A673 (cell line): ENCODE data around the gene TBKBP1. TPM values are rescaled to one million over a fixed set of nuclear protein-coding genes. Genes with fewer than 3 reads are reported as not detected.

Source experiments
- BruUV-seq: library from RNA; stranded (reverse); fragments of 400-500 nt; replicated peaks from 2 replicates; lab custom pipeline; 2021; lab: Mats Ljungman, UMichigan
- CTCF ChIA-PET: fragments of 300-600 bp; sonication (Branson Sonifier 250); formaldehyde crosslinking; loops from one replicate; lab custom pipeline; 2022; ENCODE audit warnings: antibody characterized with exemption; lab: Charles Lee
- POLR2A ChIA-PET: fragments of 300-600 bp; sonication (Branson Sonifier 250); formaldehyde crosslinking; loops from one replicate; lab custom pipeline; 2022; ENCODE audit warnings: antibody characterized with exemption; ENCODE audit not compliant: low non-redundant PET; lab: Charles Lee
- DNase-seq: peaks from one replicate; pipeline ENCODE4 v3.0.0-alpha.2; 2015; ENCODE audit warnings: low spot score
- H3K27ac ChIP-seq: fragments of 200-600 bp; sonication (generic); 2 replicates; pipeline ENCODE4 v1.5.1; 2016; ENCODE audit warnings: mixed run types, low read depth, mild to moderate bottlenecking, mixed read lengths, antibody characterized with exemption, low read length; ENCODE audit not compliant: poor library complexity, severe bottlenecking
- H3K27me3 ChIP-seq: fragments of 200-600 bp; sonication (generic); replicated peaks from 2 replicates; pipeline ENCODE4 v1.6.1; 2017; ENCODE audit warnings: mixed run types, low read depth, mild to moderate bottlenecking, mixed read lengths, antibody characterized with exemption, low read length; ENCODE audit not compliant: insufficient read depth, poor library complexity
- H3K36me3 ChIP-seq: fragments of 200-600 bp; sonication (generic); 2 replicates; pipeline ENCODE4 v1.6.1; 2016; ENCODE audit warnings: mixed run types, mild to moderate bottlenecking, mixed read lengths, antibody characterized with exemption, low read length; ENCODE audit not compliant: insufficient read depth, poor library complexity, severe bottlenecking
- H3K4me1 ChIP-seq: fragments of 200-600 bp; sonication (generic); 2 replicates; pipeline ENCODE4 v1.6.1; 2017; ENCODE audit warnings: mixed run types, mild to moderate bottlenecking, mixed read lengths, antibody characterized with exemption, low read length; ENCODE audit not compliant: insufficient read depth, poor library complexity, severe bottlenecking
- H3K4me3 ChIP-seq: fragments of 200-600 bp; sonication (generic); 2 replicates; pipeline ENCODE4 v1.5.1; 2016; ENCODE audit warnings: low read depth, mixed run types, mild to moderate bottlenecking, mixed read lengths, low read length; ENCODE audit not compliant: poor library complexity, severe bottlenecking
- H3K9me3 ChIP-seq: fragments of 200-600 bp; sonication (generic); 2 replicates; pipeline ENCODE4 v1.6.1; 2016; ENCODE audit warnings: mixed run types, low read depth, mild to moderate bottlenecking, mixed read lengths, antibody characterized with exemption, low read length; ENCODE audit not compliant: poor library complexity, severe bottlenecking
- EZH2 ChIP-seq: fragments of 200-600 bp; sonication (generic); IDR thresholded peaks from 2 replicates; pipeline ENCODE4 v1.6.1; 2017; ENCODE audit warnings: borderline replicate concordance, low read depth, mild to moderate bottlenecking, mixed read lengths, antibody characterized with exemption, low read length; ENCODE audit not compliant: poor library complexity, severe bottlenecking
- intact Hi-C: fragments of 100-400 bp; cut with micrococcal nuclease; formaldehyde crosslinking; loops from one replicate; pipeline ENCODE4 v1.10.0; 2022; ENCODE audit not compliant: unreplicated experiment
- total RNA-seq: library from RNA; stranded (reverse); gene quantifications from 2 replicates; pipeline ENCODE4 v1.2.3, GENCODE V29; 2021
- TF ChIP-seq, protein P1 (sequence below): fragments of 300-800, 200-600 bp; sonication (generic); conservative IDR thresholded peaks from 2 replicates; pipeline ENCODE4 v1.5.1; 2017; ENCODE audit warnings: low read depth, mild to moderate bottlenecking, antibody characterized with exemption, low read length, moderate library complexity, mixed read lengths

Gene TBKBP1
- total RNA-seq, 1 experiment from 2014 or later = 21.1 TPM

DNA sequence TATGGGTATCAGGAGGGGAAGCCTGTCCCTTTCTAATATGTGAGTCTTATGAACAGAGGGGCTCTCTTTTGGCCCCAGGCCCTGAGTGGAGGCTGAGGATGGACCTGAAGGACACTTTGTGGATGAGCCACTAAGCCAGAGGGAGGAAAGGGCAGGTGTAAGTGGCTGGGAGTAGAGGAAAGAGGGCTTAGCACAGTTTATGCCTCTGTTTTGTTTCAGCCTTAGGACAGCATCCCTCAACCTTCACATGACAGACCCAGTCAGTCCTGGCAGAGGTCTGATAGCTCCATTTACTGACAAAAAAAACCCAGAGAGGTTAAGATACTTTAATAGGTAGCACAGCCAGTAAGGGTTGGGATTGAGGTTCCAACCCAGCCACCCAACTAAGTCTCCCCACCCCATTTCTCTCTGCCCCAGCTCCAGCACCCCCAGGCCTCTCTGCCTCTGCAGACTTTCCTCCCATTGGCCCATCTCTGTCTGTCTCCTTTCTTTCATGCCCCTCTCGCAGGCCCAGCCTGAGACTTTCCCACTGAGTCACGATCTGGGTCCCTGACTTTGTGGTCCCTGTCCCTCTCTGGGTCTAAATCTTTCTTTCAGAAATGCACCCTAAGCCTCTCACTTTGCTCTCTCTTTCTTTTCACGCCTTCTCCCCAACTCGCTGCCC is 34.4 kb downstream of the TBKBP1 start:
- H3K4me1 ChIP-seq = no peaks in the 10 kb centered on the region
- intact Hi-C loops = no loop called here
- no peaks in the 10 kb centered on the region for H3K9me3 ChIP-seq
- no peak for TF ChIP-seq EZH2
- TF ChIP-seq, protein P1, sequence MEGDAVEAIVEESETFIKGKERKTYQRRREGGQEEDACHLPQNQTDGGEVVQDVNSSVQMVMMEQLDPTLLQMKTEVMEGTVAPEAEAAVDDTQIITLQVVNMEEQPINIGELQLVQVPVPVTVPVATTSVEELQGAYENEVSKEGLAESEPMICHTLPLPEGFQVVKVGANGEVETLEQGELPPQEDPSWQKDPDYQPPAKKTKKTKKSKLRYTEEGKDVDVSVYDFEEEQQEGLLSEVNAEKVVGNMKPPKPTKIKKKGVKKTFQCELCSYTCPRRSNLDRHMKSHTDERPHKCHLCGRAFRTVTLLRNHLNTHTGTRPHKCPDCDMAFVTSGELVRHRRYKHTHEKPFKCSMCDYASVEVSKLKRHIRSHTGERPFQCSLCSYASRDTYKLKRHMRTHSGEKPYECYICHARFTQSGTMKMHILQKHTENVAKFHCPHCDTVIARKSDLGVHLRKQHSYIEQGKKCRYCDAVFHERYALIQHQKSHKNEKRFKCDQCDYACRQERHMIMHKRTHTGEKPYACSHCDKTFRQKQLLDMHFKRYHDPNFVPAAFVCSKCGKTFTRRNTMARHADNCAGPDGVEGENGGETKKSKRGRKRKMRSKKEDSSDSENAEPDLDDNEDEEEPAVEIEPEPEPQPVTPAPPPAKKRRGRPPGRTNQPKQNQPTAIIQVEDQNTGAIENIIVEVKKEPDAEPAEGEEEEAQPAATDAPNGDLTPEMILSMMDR = no peak
- no peak for DNase-seq
- BruUV-seq = no TSS peak
- ChIA-PET CTCF (no interaction called here), POLR2A (no interaction called here)
- H3K27me3 ChIP-seq = no peaks in the 10 kb centered on the region
- H3K36me3 ChIP-seq = no peaks in the 10 kb centered on the region
- no peak overlapping the region for H3K4me3 ChIP-seq
- no peak overlapping the region for H3K27ac ChIP-seq

DNA sequence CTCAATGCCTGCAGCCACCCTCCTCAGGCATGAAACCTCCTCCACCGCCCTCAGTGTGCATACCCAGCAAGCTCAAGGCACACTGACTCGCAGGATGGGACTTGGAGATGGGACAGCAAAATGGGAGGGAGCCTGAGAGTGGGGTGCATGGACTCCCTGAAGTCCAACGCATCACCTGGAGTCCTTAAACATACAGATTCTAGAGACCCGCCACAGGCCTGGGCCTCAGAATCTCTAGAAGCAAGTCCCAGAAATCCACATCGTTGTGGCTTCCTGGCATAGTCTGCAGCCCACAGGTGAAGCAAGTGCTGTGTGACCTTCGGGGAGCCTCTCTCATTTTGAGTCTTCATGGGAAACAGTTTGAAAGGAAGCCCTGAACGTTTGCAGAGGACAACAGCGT is 35.5 kb downstream of the TBKBP1 start:
- POLR2A ChIA-PET = no interaction called here
- BruUV-seq = no TSS peak
- Histone ChIP-seq H3K9me3 (no peaks in the 10 kb centered on the region), H3K36me3 (no peaks in the 10 kb centered on the region), H3K27ac (no peak overlapping the region), H3K4me3 (no peak overlapping the region), H3K27me3 (peaks cover 7% of the 10 kb centered on the region), H3K4me1 (no peaks in the 10 kb centered on the region)
- no peak for DNase-seq
- CTCF ChIA-PET = no interaction called here
- intact Hi-C loops = no loop called here
- TF ChIP-seq EZH2 = no peak
- TF ChIP-seq, protein P1 = no peak

DNA sequence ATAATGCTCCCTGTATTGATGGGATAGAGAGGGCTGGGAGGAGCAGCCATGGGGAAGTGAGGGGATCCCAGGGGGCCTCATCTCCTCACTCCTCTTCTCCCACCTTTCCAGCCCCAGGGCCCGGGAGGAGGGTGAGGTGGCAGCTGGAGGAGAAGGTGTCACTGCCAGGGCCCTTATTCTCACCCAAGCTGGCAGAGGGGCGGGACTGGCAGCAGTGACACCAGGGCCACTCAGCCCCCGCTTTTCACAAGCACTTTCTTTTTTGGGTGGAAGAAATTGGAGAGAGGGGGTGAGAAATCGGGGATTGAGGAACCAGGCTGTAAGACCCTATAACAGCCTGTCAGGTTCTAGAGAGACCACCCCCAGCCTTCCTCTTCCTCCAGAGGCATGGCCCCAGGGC is 36.7 kb downstream of the TBKBP1 start:
- POLR2A ChIA-PET = no interaction called here
- BruUV-seq = no TSS peak
- intact Hi-C loops = no loop called here
- no peak overlapping the region for H3K27ac ChIP-seq
- no peaks in the 10 kb centered on the region for H3K36me3 ChIP-seq
- CTCF ChIA-PET = no interaction called here
- H3K4me1 ChIP-seq = no peaks in the 10 kb centered on the region
- DNase-seq = no peak
- H3K4me3 ChIP-seq = no peak overlapping the region
- H3K27me3 ChIP-seq = peaks cover 7% of the 10 kb centered on the region
- H3K9me3 ChIP-seq = no peaks in the 10 kb centered on the region
- TF ChIP-seq, protein P1 = no peak
- no peak for TF ChIP-seq EZH2
